Esophagus squamous epithelium (tissue), 5 donors: ENCODE measurements around the gene CYSRT1. TPM values are rescaled to one million over a fixed set of nuclear protein-coding genes. Genes with fewer than 3 reads are reported as not detected.

Experiments
- DNase-seq: peaks from one replicate; lab custom pipeline; 2025; lab: John Stamatoyannopoulos, UW
- H3K27ac ChIP-seq, 4 donors: fragments of 200-600 bp; sonication (generic); one replicate each; pipeline ENCODE4 v1.5.1; 2016 to 2019; ENCODE audit warnings: mild to moderate bottlenecking in 1 of 4
- H3K27me3 ChIP-seq, 4 donors: fragments of 200-600 bp; sonication (generic); 1 replicate in 3 of 4; 2 replicates in 1 of 4; pipeline versions ENCODE4 v1.5.1 to v1.6.0; 2017 to 2021; ENCODE audit warnings: antibody characterized with exemption in 1 of 4
- H3K36me3 ChIP-seq, 3 donors: fragments of 200-600 bp; sonication (generic); one replicate each; pipeline ENCODE4 v1.5.1; 2016 to 2019
- H3K4me1 ChIP-seq, 3 donors: fragments of 200-600 bp; sonication (generic); one replicate each; pipeline ENCODE4 v1.5.1; 2017 to 2019
- H3K4me3 ChIP-seq, 4 donors: fragments of 200-600 bp; sonication (generic); 1 replicate in 3 of 4; 2 replicates in 1 of 4; pipeline ENCODE4 v1.5.1; 2016 to 2019; ENCODE audit warnings: mild to moderate bottlenecking in 2 of 4, moderate library complexity in 1 of 4
- H3K9me3 ChIP-seq, 3 donors: fragments of 200-600 bp; sonication (generic); one replicate each; pipeline ENCODE4 v1.5.1; 2016 to 2019
- POLR2A ChIP-seq, 4 donors: fragments of 450-650 bp; IDR thresholded peaks; one replicate each; pipeline ENCODE4 v1.6.1; 2017; ENCODE audit warnings: antibody characterized with exemption in 4 of 4, mild to moderate bottlenecking in 4 of 4, moderate library complexity in 3 of 4
- WGBS, 2 donors: methylation state at CpG; one replicate each; pipeline ENCODE4 v1.1.5; 2018; 5-methylcytosine and 5-hydroxymethylcytosine counted together
- intact Hi-C: fragments of 100-400 bp; cut with DNase I; formaldehyde crosslinking; loops from one replicate; pipeline ENCODE4 v1.15.0; 2022
- total RNA-seq, 4 donors: library from RNA; depleted of rRNA; stranded (reverse); fragments of >200 nt; gene quantifications; one replicate each; pipeline ENCODE4 v1.1.0, GENCODE V29; 2016
- TF ChIP-seq, protein P1 (sequence below), 6 experiments: fragments of 450-650 bp in 4 of 6; fragments of 200-600 bp in 2 of 6; sonication (generic) in 2 of 6; IDR thresholded peaks; one replicate each; pipeline ENCODE4 v1.5.1; 2016 to 2019; ENCODE audit warnings: antibody characterized with exemption in 6 of 6, mild to moderate bottlenecking in 4 of 6, moderate library complexity in 4 of 6
- donor health status: DM: yes; HTN: yes; CAD: no.

The CYSRT1 gene
- total RNA-seq, 4 donors from 2014 or later: 114 to 301 (median 152) TPM

GRCh38 chr9:137178939-137179630 is 45.9 kb upstream of the CYSRT1 start:
- intact Hi-C loops: no loop called here
- Histone ChIP-seq H3K27me3 (peaks cover 0 to 15% (median 0%) of the 10 kb centered on the region in 4 donors), H3K9me3 (no peaks in the 10 kb centered on the region), H3K27ac (no peak overlapping the region), H3K36me3 (peaks cover 45 to 75% (median 47%) of the 10 kb centered on the region in 3 donors), H3K4me3 (no peak overlapping the region), H3K4me1 (peaks cover 0 to 32% (median 2%) of the 10 kb centered on the region in 3 donors)
- no peak for DNase-seq
- 70 to 80% methylated on average over 2 to 10 of the region's 19 CpGs for WGBS, 2 donors
- TF ChIP-seq, protein P1, sequence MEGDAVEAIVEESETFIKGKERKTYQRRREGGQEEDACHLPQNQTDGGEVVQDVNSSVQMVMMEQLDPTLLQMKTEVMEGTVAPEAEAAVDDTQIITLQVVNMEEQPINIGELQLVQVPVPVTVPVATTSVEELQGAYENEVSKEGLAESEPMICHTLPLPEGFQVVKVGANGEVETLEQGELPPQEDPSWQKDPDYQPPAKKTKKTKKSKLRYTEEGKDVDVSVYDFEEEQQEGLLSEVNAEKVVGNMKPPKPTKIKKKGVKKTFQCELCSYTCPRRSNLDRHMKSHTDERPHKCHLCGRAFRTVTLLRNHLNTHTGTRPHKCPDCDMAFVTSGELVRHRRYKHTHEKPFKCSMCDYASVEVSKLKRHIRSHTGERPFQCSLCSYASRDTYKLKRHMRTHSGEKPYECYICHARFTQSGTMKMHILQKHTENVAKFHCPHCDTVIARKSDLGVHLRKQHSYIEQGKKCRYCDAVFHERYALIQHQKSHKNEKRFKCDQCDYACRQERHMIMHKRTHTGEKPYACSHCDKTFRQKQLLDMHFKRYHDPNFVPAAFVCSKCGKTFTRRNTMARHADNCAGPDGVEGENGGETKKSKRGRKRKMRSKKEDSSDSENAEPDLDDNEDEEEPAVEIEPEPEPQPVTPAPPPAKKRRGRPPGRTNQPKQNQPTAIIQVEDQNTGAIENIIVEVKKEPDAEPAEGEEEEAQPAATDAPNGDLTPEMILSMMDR (IDR thresholded peaks at IDR 0.05): no peak
- TF ChIP-seq POLR2A (IDR thresholded peaks at IDR 0.05): no peak

DNA sequence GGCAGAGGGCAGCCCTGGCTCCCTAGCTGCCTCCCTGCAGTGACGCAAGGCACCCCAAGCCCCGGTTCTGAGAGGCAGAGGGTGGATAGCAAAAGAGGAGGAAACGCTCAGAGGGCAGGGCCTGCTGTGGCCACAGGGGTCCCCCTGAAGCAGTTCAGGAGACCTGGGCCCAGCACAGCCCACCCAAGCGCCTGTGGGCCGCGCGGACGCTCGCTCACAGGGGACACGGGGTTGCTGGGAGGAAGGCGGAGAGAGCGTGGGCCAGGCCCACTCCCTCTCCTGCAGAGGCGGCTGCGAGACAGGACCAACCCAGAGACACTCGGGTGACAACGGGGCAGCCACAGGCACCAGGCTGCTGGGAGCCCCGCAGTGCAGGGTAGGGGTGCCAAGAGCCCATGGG is 45.2 kb upstream of the CYSRT1 start:
- TF ChIP-seq, protein P1 (IDR thresholded peaks at IDR 0.05): no peak
- no peak for TF ChIP-seq POLR2A (IDR thresholded peaks at IDR 0.05)
- no peak overlapping the region for H3K27ac ChIP-seq
- DNase-seq: no peak
- no peak overlapping the region for H3K4me3 ChIP-seq
- intact Hi-C loops: loop anchor here (10.0 kb wide), 1 partner anchor 55 kb away; the partner anchor contains the start of gene SLC34A3
- H3K27me3 ChIP-seq: peaks cover 0 to 8% (median 0%) of the 10 kb centered on the region in 4 donors
- H3K9me3 ChIP-seq: no peaks in the 10 kb centered on the region
- peaks cover 0 to 28% (median 2%) of the 10 kb centered on the region in 3 donors for H3K4me1 ChIP-seq
- WGBS, 2 donors: 80% methylated on average over 4 of the region's 17 CpGs; no CpG with 5 or more reads in 1 of the 2 donors
- peaks cover 47 to 82% (median 48%) of the 10 kb centered on the region in 3 donors for H3K36me3 ChIP-seq

DNA sequence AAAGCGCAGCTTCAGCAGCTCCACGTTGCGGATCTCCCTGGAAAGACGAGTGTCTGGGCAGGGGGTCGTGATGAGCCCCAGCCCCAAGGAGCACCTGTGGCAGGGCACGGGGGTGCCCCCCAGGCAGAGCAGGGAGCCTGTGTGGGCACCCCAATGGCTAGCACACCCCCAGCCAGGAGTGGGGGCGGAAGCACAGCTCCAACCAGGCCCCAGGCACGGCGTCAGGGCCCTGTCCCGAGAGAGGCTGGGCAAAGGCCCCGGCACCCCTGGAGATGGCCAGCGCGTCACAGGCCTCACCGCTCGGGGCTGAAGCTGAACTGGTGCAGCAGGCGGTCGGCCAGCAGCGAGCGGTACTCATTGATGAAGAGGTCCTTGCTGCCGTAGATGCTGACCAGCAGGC is 44.5 kb upstream of the CYSRT1 start:
- intact Hi-C loops: loop anchor here (10.0 kb wide), 1 partner anchor 54 kb away; the partner anchor contains the start of gene SLC34A3
- Histone ChIP-seq H3K27me3 (peaks cover 0 to under 1% (median 0%) of the 10 kb centered on the region in 4 donors), H3K36me3 (peaks cover 51 to 89% (median 55%) of the 10 kb centered on the region in 3 donors), H3K27ac (no peak overlapping the region), H3K4me1 (peaks cover 0 to 28% (median 0%) of the 10 kb centered on the region in 3 donors), H3K9me3 (no peaks in the 10 kb centered on the region), H3K4me3 (no peak overlapping the region)
- no CpG with 5 or more reads among the region's 20 CpGs for WGBS, 2 donors
- TF ChIP-seq, protein P1 (IDR thresholded peaks at IDR 0.05): no peak
- no peak for TF ChIP-seq POLR2A (IDR thresholded peaks at IDR 0.05)
- no peak for DNase-seq

- DNase-seq: no peak
- 60 to 84% methylated on average over 1 to 13 of the region's 22 CpGs for WGBS, 2 donors
- H3K27ac ChIP-seq: no peak overlapping the region
- H3K9me3 ChIP-seq: no peaks in the 10 kb centered on the region
- no peaks in the 10 kb centered on the region for H3K27me3 ChIP-seq
- H3K36me3 ChIP-seq: peaks cover 51 to 100% (median 61%) of the 10 kb centered on the region in 3 donors
- H3K4me1 ChIP-seq: peaks cover 9 to 28% (median 10%) of the 10 kb centered on the region in 3 donors
- no peak for TF ChIP-seq POLR2A (IDR thresholded peaks at IDR 0.05)
- TF ChIP-seq, protein P1 (IDR thresholded peaks at IDR 0.05): no peak
- no peak overlapping the region for H3K4me3 ChIP-seq
- intact Hi-C loops: loop anchor here (10.0 kb wide), 1 partner anchor 53 kb away; the partner anchor contains the start of gene SLC34A3
These were observed 43.3 kb upstream of the CYSRT1 start for GRCh38 chr9:137181680-137182079.

DNA sequence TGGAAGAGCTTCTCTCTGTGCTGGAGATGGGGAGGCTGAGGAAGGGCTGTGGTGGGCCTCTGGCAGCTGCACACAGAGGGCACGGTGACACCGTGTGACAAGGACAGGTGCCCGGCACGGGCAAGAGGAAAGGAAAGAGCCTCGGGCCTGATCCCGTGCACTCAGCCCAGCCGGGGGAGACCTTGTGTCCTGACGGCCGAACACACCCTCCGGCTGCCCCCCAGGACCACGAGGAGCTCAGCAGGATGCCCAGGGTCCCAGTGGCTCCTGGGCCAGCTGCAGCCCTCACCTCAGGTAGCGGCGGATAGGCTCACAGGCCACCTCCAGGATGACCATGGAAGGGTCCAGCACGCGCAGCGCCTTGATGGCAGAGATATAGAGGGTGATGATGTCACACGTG is 42.1 kb upstream of the CYSRT1 start:
- Histone ChIP-seq H3K9me3 (no peaks in the 10 kb centered on the region), H3K4me1 (peaks cover 20 to 34% (median 21%) of the 10 kb centered on the region in 3 donors), H3K27ac (no peak overlapping the region), H3K4me3 (no peak overlapping the region), H3K27me3 (no peaks in the 10 kb centered on the region), H3K36me3 (peaks cover 54 to 97% (median 61%) of the 10 kb centered on the region in 3 donors)
- 96 to 100% methylated on average over 5 to 6 of the region's 17 CpGs for WGBS, 2 donors
- DNase-seq: no peak
- no peak for TF ChIP-seq POLR2A (IDR thresholded peaks at IDR 0.05)
- TF ChIP-seq, protein P1 (IDR thresholded peaks at IDR 0.05): no peak
- intact Hi-C loops: loop anchor here (10.0 kb wide), 1 partner anchor 52 kb away; the partner anchor contains the start of gene SLC34A3
